Activated naive CD8-positive, alpha-beta T cell treated with anti-CD3 and anti-CD28 coated beads, Interleukin-2, amount 50 U/mL, for 24 hours (primary cell): ENCODE data around the gene SMYD2.

ENCODE experiments used
- ATAC-seq: fragments of 150-1000 bp; cut with Tn5 transposase; one replicate; pipeline ENCODE4 v1.10.0; 2021
- DNase-seq: peaks from one replicate; pipeline ENCODE4 v3.0.0; 2021
- H3K27ac Mint-ChIP-seq: one replicate; pipeline ENCODE4 v1.8.0; 2021; ENCODE audit warnings: mild to moderate bottlenecking, mixed read lengths
- H3K27me3 Mint-ChIP-seq: one replicate; pipeline ENCODE4 v1.8.0; 2021; ENCODE audit warnings: mixed read lengths
- H3K36me3 Mint-ChIP-seq: one replicate; pipeline ENCODE4 v1.8.0; 2021; ENCODE audit warnings: low read depth, mixed read lengths
- H3K4me1 Mint-ChIP-seq: one replicate; pipeline ENCODE4 v1.8.0; 2021; ENCODE audit warnings: mixed read lengths
- H3K4me3 Mint-ChIP-seq: one replicate; pipeline ENCODE4 v1.8.0; 2021; ENCODE audit warnings: mild to moderate bottlenecking, moderate library complexity, mixed read lengths
- H3K9me3 Mint-ChIP-seq: one replicate; pipeline ENCODE4 v1.8.0; 2021; ENCODE audit warnings: mixed read lengths

The SMYD2 gene

GRCh38 chr1:214281021-214281719 is at the start of gene SMYD2:
TSS of gene SMYD2 (plus strand) at chr1:214281159. CDS start at chr1:214281255, 96 bp downstream.
- Mint-ChIP-seq H3K27ac (peak within 1 kb of the TSS; percentile 70), H3K9me3 (no peaks in the 10 kb centered on the region), H3K36me3 (no peaks in the 10 kb centered on the region), H3K4me3 (peak within 1 kb of the TSS; percentile 83), H3K4me1 (peaks cover 35% of the 10 kb centered on the region), H3K27me3 (no peaks in the 10 kb centered on the region)
- peak; percentile 68 for DNase-seq
- peak; percentile 65 for ATAC-seq

GRCh38 chr1:214233856-214234634 is 46.9 kb upstream of the SMYD2 start:
- Mint-ChIP-seq H3K27ac (no peak overlapping the region), H3K4me1 (no peaks in the 10 kb centered on the region), H3K36me3 (no peaks in the 10 kb centered on the region), H3K4me3 (no peak overlapping the region), H3K27me3 (peaks cover 12% of the 10 kb centered on the region), H3K9me3 (no peaks in the 10 kb centered on the region)
- DNase-seq (no peak), ATAC-seq (no peak)

- DNase-seq (no peak), ATAC-seq (no peak)
- no peak overlapping the region for H3K4me3 Mint-ChIP-seq
- no peaks in the 10 kb centered on the region for H3K4me1 Mint-ChIP-seq
- H3K27me3 Mint-ChIP-seq = peaks cover 16% of the 10 kb centered on the region
- no peaks in the 10 kb centered on the region for H3K36me3 Mint-ChIP-seq
- no peaks in the 10 kb centered on the region for H3K9me3 Mint-ChIP-seq
- H3K27ac Mint-ChIP-seq = no peak overlapping the region
These were observed 46.3 kb upstream of the SMYD2 start for GRCh38 chr1:214234635-214235025.

- Mint-ChIP-seq H3K27ac (no peak overlapping the region), H3K4me1 (no peaks in the 10 kb centered on the region), H3K4me3 (no peak overlapping the region), H3K36me3 (no peaks in the 10 kb centered on the region), H3K9me3 (no peaks in the 10 kb centered on the region), H3K27me3 (peaks cover 21% of the 10 kb centered on the region)
- no peak for DNase-seq
- ATAC-seq = no peak
These were observed 44.5 kb upstream of the SMYD2 start for GRCh38 chr1:214236477-214236876.

GRCh38 chr1:214241060-214241459 is 39.9 kb upstream of the SMYD2 start:
- no peaks in the 10 kb centered on the region for H3K9me3 Mint-ChIP-seq
- no peaks in the 10 kb centered on the region for H3K4me1 Mint-ChIP-seq
- H3K27me3 Mint-ChIP-seq = peaks cover 21% of the 10 kb centered on the region
- no peaks in the 10 kb centered on the region for H3K36me3 Mint-ChIP-seq
- H3K4me3 Mint-ChIP-seq = no peak overlapping the region
- ATAC-seq = no peak
- DNase-seq = no peak
- no peak overlapping the region for H3K27ac Mint-ChIP-seq

GRCh38 chr1:214244252-214244651 is 36.7 kb upstream of the SMYD2 start:
- no peak for ATAC-seq
- DNase-seq = no peak
- H3K27ac Mint-ChIP-seq = no peak overlapping the region

GRCh38 chr1:214244841-214245240 is 36.1 kb upstream of the SMYD2 start:
- DNase-seq (no peak), ATAC-seq (no peak)
- H3K27me3 Mint-ChIP-seq = peaks cover 23% of the 10 kb centered on the region
- H3K4me1 Mint-ChIP-seq = no peaks in the 10 kb centered on the region
- H3K4me3 Mint-ChIP-seq = no peak overlapping the region
- no peak overlapping the region for H3K27ac Mint-ChIP-seq
- H3K9me3 Mint-ChIP-seq = no peaks in the 10 kb centered on the region
- H3K36me3 Mint-ChIP-seq = no peaks in the 10 kb centered on the region

More at GRCh38 chr1:214244252-214244651, 36.7 kb upstream of the SMYD2 start:
- no peaks in the 10 kb centered on the region for H3K9me3 Mint-ChIP-seq
- no peaks in the 10 kb centered on the region for H3K36me3 Mint-ChIP-seq
- H3K4me1 Mint-ChIP-seq = no peaks in the 10 kb centered on the region
- no peak overlapping the region for H3K4me3 Mint-ChIP-seq
- H3K27me3 Mint-ChIP-seq = peaks cover 27% of the 10 kb centered on the region

- Mint-ChIP-seq H3K4me3 (no peak overlapping the region), H3K36me3 (no peaks in the 10 kb centered on the region), H3K27ac (no peak overlapping the region), H3K4me1 (no peaks in the 10 kb centered on the region), H3K27me3 (peaks cover 22% of the 10 kb centered on the region), H3K9me3 (no peaks in the 10 kb centered on the region)
- DNase-seq (no peak), ATAC-seq (no peak)
These were observed 33.4 kb upstream of the SMYD2 start for GRCh38 chr1:214247501-214248041.

- no peaks in the 10 kb centered on the region for H3K36me3 Mint-ChIP-seq
- no peaks in the 10 kb centered on the region for H3K4me1 Mint-ChIP-seq
- no peak overlapping the region for H3K4me3 Mint-ChIP-seq
- no peak for DNase-seq
- no peaks in the 10 kb centered on the region for H3K9me3 Mint-ChIP-seq
- no peak for ATAC-seq
- no peak overlapping the region for H3K27ac Mint-ChIP-seq
- H3K27me3 Mint-ChIP-seq = peaks cover 22% of the 10 kb centered on the region
These were observed 32.5 kb upstream of the SMYD2 start for GRCh38 chr1:214248311-214249085.

- H3K9me3 Mint-ChIP-seq = no peaks in the 10 kb centered on the region
- H3K27me3 Mint-ChIP-seq = peaks cover 23% of the 10 kb centered on the region
- no peak overlapping the region for H3K4me3 Mint-ChIP-seq
- H3K27ac Mint-ChIP-seq = no peak overlapping the region
- H3K4me1 Mint-ChIP-seq = no peaks in the 10 kb centered on the region
- no peak for ATAC-seq
- no peak for DNase-seq
- H3K36me3 Mint-ChIP-seq = no peaks in the 10 kb centered on the region
These were observed 31.3 kb upstream of the SMYD2 start for GRCh38 chr1:214249651-214250050.

- Mint-ChIP-seq H3K4me3 (no peak overlapping the region), H3K4me1 (no peaks in the 10 kb centered on the region), H3K9me3 (no peaks in the 10 kb centered on the region), H3K27ac (no peak overlapping the region), H3K36me3 (no peaks in the 10 kb centered on the region), H3K27me3 (peaks cover 28% of the 10 kb centered on the region)
- DNase-seq = no peak
- ATAC-seq = no peak
These were observed 29.6 kb upstream of the SMYD2 start for GRCh38 chr1:214251354-214251753.

GRCh38 chr1:214255509-214255908 is 25.4 kb upstream of the SMYD2 start:
- H3K9me3 Mint-ChIP-seq = no peaks in the 10 kb centered on the region
- no peak for ATAC-seq
- H3K4me3 Mint-ChIP-seq = no peak overlapping the region

GRCh38 chr1:214259353-214259977 is 21.5 kb upstream of the SMYD2 start:
- no peaks in the 10 kb centered on the region for H3K36me3 Mint-ChIP-seq

More at GRCh38 chr1:214255509-214255908, 25.4 kb upstream of the SMYD2 start:
- H3K27me3 Mint-ChIP-seq = peaks cover 23% of the 10 kb centered on the region
- DNase-seq = no peak
- no peak overlapping the region for H3K27ac Mint-ChIP-seq
- H3K4me1 Mint-ChIP-seq = peaks cover 7% of the 10 kb centered on the region
- no peaks in the 10 kb centered on the region for H3K36me3 Mint-ChIP-seq

GRCh38 chr1:214260561-214261205 is 20.3 kb upstream of the SMYD2 start:
- no peaks in the 10 kb centered on the region for H3K36me3 Mint-ChIP-seq
- peaks cover 10% of the 10 kb centered on the region for H3K4me1 Mint-ChIP-seq
- no peaks in the 10 kb centered on the region for H3K9me3 Mint-ChIP-seq
- no peak overlapping the region for H3K4me3 Mint-ChIP-seq
- peaks cover 48% of the 10 kb centered on the region for H3K27me3 Mint-ChIP-seq
- DNase-seq = no peak
- H3K27ac Mint-ChIP-seq = no peak overlapping the region
- ATAC-seq = no peak

More at GRCh38 chr1:214259353-214259977, 21.5 kb upstream of the SMYD2 start:
- Mint-ChIP-seq H3K9me3 (no peaks in the 10 kb centered on the region), H3K4me1 (peaks cover 10% of the 10 kb centered on the region), H3K27me3 (peaks cover 51% of the 10 kb centered on the region), H3K4me3 (no peak overlapping the region), H3K27ac (no peak overlapping the region)
- peak; percentile 82 for ATAC-seq
- DNase-seq = no peak
